Testis (tissue), 3 donors: ENCODE data around the gene ZFYVE27. TPM values are rescaled to one million over a fixed set of nuclear protein-coding genes. Genes with fewer than 3 reads are reported as not detected.

Source experiments
- DNase-seq: peaks from one replicate; pipeline ENCODE4 v3.0.0-alpha.2; 2019
- H3K27ac ChIP-seq, 2 donors: fragments of 200-600 bp; sonication (generic); one replicate each; pipeline ENCODE4 v1.5.1; 2019
- H3K27me3 ChIP-seq: fragments of 200-600 bp; sonication (generic); one replicate; pipeline ENCODE4 v1.5.1; 2019
- H3K36me3 ChIP-seq: fragments of 200-600 bp; sonication (generic); one replicate; pipeline ENCODE4 v1.5.1; 2017; ENCODE audit warnings: low read depth; ENCODE audit errors: missing control alignments
- H3K4me1 ChIP-seq: fragments of 200-600 bp; sonication (generic); one replicate; pipeline ENCODE4 v1.5.1; 2019
- H3K4me3 ChIP-seq, 2 donors: fragments of 200-600 bp; sonication (generic); one replicate each; pipeline ENCODE4 v1.5.1; 2017 to 2019
- H3K9me3 ChIP-seq: fragments of 200-600 bp; sonication (generic); one replicate; pipeline ENCODE4 v1.5.1; 2017
- POLR2A ChIP-seq: fragments of 450-650 bp; IDR thresholded peaks from one replicate; pipeline ENCODE4 v1.6.1; 2017; ENCODE audit warnings: antibody characterized with exemption, mild to moderate bottlenecking, moderate library complexity
- WGBS, 2 donors: methylation state at CpG; one replicate each; pipeline ENCODE4 v1.1.5; 2018; 5-methylcytosine and 5-hydroxymethylcytosine counted together
- intact Hi-C: fragments of 100-400 bp; cut with DNase I; formaldehyde crosslinking; loops from one replicate; pipeline ENCODE4 v1.15.1; 2023; ENCODE audit warnings: low total_unique reads
- polyA plus RNA-seq: library from polyadenylated mRNA; stranded (reverse); fragments of 350-450 nt; fragmentation: Illumina TruSeq; extraction: RNeasy Lipid Tissue Mini Kit (QIAGEN cat#74804); gene quantifications from one replicate; pipeline ENCODE4 v1.2.3, GENCODE V29; 2014; ENCODE audit warnings: low read depth, low replicate concordance; ENCODE audit not compliant: insufficient read depth
- total RNA-seq, 2 donors: library from RNA; depleted of rRNA; stranded (reverse); fragments of >200 nt; gene quantifications; one replicate each; pipeline ENCODE4 v1.2.3, GENCODE V29; 2016
- TF ChIP-seq, protein P1 (sequence below), 3 experiments: fragments of 450-650 bp in 2 of 3; fragments of 200-600 bp in 1 of 3; sonication (generic) in 1 of 3; IDR thresholded peaks; one replicate each; pipeline ENCODE4 v1.5.1; 2016 to 2019; ENCODE audit warnings: antibody characterized with exemption in 3 of 3, mild to moderate bottlenecking in 2 of 3, moderate library complexity in 1 of 3

The ZFYVE27 gene
- total and polyA plus RNA-seq, 3 donors from 2014 or later, result 38.4 to 66.4 (median 64.8) TPM

DNA sequence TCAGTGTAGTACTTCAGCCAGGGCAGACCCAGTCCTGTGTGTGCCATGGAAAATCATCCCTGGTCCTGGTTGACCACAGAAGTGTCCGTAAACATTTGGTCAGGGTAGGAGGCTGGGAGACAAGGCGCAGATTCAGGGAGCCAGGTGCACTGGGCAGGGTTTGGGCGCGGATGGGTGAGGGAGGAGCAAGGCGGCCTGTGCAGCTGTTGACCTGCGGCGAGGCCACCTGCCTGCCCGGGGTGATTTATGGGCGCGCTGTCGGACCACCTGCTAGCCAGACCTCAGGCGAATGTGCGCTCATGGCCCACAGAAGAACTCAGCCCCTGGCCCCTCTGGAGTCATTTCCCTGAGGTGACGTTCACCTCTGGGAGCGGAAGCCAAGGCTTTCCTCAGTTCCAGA is 28.3 kb downstream of the ZFYVE27 start:
- no peaks in the 10 kb centered on the region for H3K9me3 ChIP-seq
- H3K4me1 ChIP-seq, result no peaks in the 10 kb centered on the region
- no peaks in the 10 kb centered on the region for H3K27me3 ChIP-seq
- TF ChIP-seq POLR2A, result no peak
- TF ChIP-seq, protein P1, sequence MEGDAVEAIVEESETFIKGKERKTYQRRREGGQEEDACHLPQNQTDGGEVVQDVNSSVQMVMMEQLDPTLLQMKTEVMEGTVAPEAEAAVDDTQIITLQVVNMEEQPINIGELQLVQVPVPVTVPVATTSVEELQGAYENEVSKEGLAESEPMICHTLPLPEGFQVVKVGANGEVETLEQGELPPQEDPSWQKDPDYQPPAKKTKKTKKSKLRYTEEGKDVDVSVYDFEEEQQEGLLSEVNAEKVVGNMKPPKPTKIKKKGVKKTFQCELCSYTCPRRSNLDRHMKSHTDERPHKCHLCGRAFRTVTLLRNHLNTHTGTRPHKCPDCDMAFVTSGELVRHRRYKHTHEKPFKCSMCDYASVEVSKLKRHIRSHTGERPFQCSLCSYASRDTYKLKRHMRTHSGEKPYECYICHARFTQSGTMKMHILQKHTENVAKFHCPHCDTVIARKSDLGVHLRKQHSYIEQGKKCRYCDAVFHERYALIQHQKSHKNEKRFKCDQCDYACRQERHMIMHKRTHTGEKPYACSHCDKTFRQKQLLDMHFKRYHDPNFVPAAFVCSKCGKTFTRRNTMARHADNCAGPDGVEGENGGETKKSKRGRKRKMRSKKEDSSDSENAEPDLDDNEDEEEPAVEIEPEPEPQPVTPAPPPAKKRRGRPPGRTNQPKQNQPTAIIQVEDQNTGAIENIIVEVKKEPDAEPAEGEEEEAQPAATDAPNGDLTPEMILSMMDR (IDR thresholded peaks at IDR 0.05), result no peak
- no peak for DNase-seq
- no peaks in the 10 kb centered on the region for H3K36me3 ChIP-seq
- intact Hi-C loops, result no loop called here
- no peak overlapping the region for H3K4me3 ChIP-seq
- no peak overlapping the region for H3K27ac ChIP-seq
- WGBS, 2 donors, result 93 to 97% methylated on average over 13 to 15 of the region's 15 CpGs

DNA sequence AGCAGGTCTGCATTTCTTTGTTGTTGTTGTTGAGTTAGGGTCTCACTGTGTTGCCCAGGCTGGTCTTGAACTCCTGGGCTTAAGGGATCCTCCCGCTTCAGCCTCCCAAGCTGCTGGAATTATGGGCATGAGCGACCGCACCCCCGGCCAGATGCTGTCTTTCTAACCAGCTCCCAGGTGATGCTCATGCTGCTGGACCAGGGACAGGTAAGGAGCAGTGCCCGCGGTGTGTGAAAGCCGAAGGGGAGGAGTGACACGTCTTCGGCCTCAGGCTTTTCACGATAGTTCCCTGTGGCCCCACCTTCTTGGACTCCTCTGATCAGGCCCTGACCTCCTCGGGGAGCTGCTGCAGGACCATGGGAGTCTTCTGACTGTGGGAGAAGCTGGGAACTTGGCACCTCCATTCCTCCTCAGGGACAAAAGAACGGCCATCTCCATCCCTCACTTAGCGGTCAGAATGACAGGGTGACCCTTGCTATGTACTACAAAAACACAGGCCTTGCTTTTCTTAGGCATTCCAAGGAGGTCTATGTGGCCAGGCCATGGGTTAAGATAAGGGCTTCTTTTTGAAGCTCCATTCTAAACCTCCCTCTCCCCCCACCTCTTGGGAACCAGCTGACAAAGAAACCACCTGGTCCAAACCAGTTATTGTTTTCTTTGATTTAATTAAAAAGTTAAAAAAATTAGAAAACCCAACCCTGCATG is 29.3 kb downstream of the ZFYVE27 start:
- H3K27me3 ChIP-seq, result no peaks in the 10 kb centered on the region
- no peak overlapping the region for H3K4me3 ChIP-seq
- H3K4me1 ChIP-seq, result peaks cover 5% of the 10 kb centered on the region
- TF ChIP-seq POLR2A, result no peak
- TF ChIP-seq, protein P1 (IDR thresholded peaks at IDR 0.05), result no peak
- H3K27ac ChIP-seq, result no peak overlapping the region
- intact Hi-C loops, result no loop called here
- no peaks in the 10 kb centered on the region for H3K36me3 ChIP-seq
- 88 to 90% methylated on average over 13 of the region's 13 CpGs for WGBS, 2 donors
- no peaks in the 10 kb centered on the region for H3K9me3 ChIP-seq
- no peak for DNase-seq

DNA sequence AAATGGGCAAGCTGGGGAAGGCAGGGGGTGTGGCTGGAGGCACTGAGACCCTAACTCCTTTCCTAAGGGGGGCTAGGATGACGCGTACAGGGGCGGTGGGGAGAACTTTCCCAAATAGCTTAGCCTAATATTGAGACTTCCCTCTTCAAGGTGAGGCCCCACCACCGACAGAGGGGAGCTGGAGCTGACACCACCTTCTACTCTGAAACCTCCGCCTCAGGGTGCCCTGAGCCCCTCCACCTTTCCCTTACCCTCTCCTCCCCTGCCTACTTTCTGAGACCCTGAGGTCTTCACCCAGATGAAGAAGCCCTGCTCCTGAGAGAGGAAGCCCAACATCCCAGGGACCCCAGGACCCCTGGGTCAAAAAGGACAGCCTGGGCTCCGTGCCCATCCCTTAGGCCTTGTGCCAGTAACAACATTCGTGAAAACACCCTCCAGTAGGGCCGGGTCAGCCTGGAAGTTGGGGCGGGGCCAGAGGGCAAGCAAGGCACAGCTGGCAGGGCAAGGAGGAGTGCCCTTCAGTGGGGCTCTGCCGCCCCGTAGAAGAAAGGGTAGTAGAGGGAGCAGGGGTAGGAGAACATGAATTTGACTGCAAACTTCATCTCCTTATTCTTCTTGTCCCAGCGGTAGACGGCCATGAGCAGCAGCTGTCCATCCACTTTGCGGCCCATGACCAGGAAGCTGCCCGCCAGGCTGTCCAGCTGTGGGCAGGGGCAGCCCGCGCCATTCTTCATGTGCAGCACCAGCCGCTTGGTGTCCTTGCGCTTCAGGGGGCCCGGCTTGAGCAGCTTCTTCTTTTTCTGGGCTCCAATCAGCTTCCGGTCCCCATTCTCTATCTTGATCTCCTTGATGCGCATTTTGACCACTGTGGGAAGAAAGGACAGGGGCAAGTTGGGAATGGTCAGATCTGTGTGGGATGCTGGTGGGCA is 30.3 kb downstream of the ZFYVE27 start:
- Histone ChIP-seq H3K4me1 (peaks cover 5% of the 10 kb centered on the region), H3K27ac (no peak overlapping the region), H3K27me3 (no peaks in the 10 kb centered on the region), H3K4me3 (no peak overlapping the region), H3K9me3 (no peaks in the 10 kb centered on the region), H3K36me3 (no peaks in the 10 kb centered on the region)
- no peak for DNase-seq
- intact Hi-C loops, result no loop called here
- no peak for TF ChIP-seq POLR2A
- TF ChIP-seq, protein P1 (IDR thresholded peaks at IDR 0.05), result no peak
- WGBS, 2 donors, result 90 to 93% methylated on average over 22 of the region's 22 CpGs

DNA sequence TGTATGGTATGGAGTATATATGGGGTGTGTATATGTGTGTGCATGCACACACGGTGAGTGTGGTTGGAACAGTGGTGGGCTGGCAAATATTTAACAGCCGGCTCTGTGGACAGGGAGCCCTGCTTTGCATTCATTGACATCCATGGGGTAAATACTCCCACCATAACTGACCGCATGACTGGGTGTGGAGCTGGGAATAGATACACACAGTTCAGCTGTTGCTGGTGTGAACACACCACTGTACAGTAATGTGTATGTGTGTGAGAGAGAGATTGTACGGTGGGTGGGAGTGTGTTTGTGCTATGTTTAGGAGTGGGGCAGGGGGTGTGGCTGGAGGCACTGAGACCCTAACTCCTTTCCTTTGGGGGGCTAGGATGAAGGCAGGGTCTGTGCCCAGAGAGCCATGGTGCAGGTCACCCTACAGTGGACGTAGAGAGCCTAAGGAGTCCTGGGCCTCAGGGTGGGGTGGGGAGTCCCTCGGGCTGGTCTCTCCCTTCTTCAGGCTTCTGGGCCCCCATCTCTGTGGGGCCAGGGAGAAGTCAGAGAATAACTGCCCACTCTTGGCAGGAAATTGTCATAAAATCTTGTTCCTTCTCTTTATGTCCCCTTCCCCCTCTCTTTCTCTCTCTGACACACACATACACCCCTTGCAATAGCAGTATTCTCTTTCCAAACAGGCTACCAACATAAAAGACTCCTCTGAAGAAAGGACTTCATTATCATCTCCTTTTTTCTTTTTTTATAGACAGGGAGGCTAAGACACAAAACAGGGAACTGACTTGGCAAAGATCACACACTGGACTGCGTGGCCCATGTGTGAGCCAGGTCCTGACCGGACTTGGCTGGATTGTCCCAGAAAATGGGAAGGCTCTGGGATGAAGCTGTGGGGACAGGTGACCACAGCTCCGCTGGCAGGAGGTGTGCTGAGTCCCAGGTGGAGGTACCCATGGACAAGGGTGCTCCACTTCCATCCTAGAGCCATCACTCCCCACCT is 31.7 kb downstream of the ZFYVE27 start:
- intact Hi-C loops, result no loop called here

More for the DNA sequence above, 31.7 kb downstream of the ZFYVE27 start:
- Histone ChIP-seq H3K27ac (no peak overlapping the region), H3K36me3 (no peaks in the 10 kb centered on the region), H3K27me3 (no peaks in the 10 kb centered on the region), H3K4me1 (peaks cover 5% of the 10 kb centered on the region), H3K4me3 (no peak overlapping the region), H3K9me3 (no peaks in the 10 kb centered on the region)
- DNase-seq, result no peak
- TF ChIP-seq, protein P1 (IDR thresholded peaks at IDR 0.05), result no peak
- no peak for TF ChIP-seq POLR2A
- WGBS, 2 donors, result 91 to 92% methylated on average over 9 of the region's 9 CpGs
